NT2/D1 (cell line): ENCODE results near the gene FOXP1.

Experiments
- YY1 ChIP-seq: IDR thresholded peaks from 2 replicates; pipeline ENCODE4 v1.6.1; 2011; ENCODE audit not compliant: insufficient read length, insufficient read depth
- ZNF274 ChIP-seq: IDR thresholded peaks from 2 replicates; pipeline ENCODE4 v1.6.1; 2011; ENCODE audit warnings: mild to moderate bottlenecking, low read depth, low read length

DNA sequence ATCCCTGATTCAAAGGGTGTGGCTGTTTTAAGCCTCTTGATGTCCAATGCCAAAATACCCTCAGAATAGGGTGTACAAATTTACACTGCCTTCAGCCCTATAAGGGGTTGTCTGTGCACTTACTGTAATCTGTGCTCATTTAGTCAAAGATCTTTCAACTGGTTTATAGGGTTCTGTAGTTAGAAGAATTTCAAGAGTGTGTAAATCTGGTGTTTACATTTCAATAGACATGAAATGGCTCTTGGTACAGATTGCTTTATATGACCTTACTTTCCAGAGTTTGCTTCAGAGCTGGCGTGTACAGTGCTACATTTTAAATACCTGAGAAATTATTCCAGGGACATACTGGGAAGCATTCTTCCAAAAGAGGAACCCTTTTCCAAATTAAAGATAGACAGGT lies 399.3 kb downstream of the FOXP1 start:
- TF ChIP-seq YY1 (no peak), ZNF274 (no peak)
